Measurements from ENCODE around the gene PIKFYVE.

PIKFYVE gene

GRCh38 chr2:208268156-208268952 lies 2.3 kb downstream of the PIKFYVE start:
- no peak for TF ChIP-seq CTCF (IDR thresholded peaks at IDR 0.05; ENCODE audit: low read depth, low read length, missing control alignments)
- DNase-seq (ENCODE audit: low read depth): no peak
- no peak overlapping the region for H3K4me3 ChIP-seq (ENCODE audit: low read depth, low read length)

- no peak overlapping the region for H3K4me3 ChIP-seq (ENCODE audit: low read depth, low read length)
- TF ChIP-seq CTCF (IDR thresholded peaks at IDR 0.05; ENCODE audit: low read depth, low read length, missing control alignments): peak; percentile 33
- DNase-seq (ENCODE audit: low read depth): no peak
These were observed 3.0 kb downstream of the PIKFYVE start for GRCh38 chr2:208269091-208269490.

GRCh38 chr2:208274748-208275147 lies 8.7 kb downstream of the PIKFYVE start:
- no peak for DNase-seq (ENCODE audit: low read depth)
- no peak for TF ChIP-seq CTCF (IDR thresholded peaks at IDR 0.05; ENCODE audit: low read depth, low read length, missing control alignments)
- H3K4me3 ChIP-seq (ENCODE audit: low read depth, low read length): no peak overlapping the region

- no peak for TF ChIP-seq CTCF (IDR thresholded peaks at IDR 0.05; ENCODE audit: low read depth, low read length, missing control alignments)
- H3K4me3 ChIP-seq (ENCODE audit: low read depth, low read length): no peak overlapping the region
- no peak for DNase-seq (ENCODE audit: low read depth)
These were observed 12.5 kb downstream of the PIKFYVE start for GRCh38 chr2:208278549-208278948.

GRCh38 chr2:208279236-208279635 lies 13.2 kb downstream of the PIKFYVE start:
- DNase-seq (ENCODE audit: low read depth): no peak
- no peak overlapping the region for H3K4me3 ChIP-seq (ENCODE audit: low read depth, low read length)
- no peak for TF ChIP-seq CTCF (IDR thresholded peaks at IDR 0.05; ENCODE audit: low read depth, low read length, missing control alignments)

GRCh38 chr2:208280234-208280633 lies 14.2 kb downstream of the PIKFYVE start:
- DNase-seq (ENCODE audit: low read depth): no peak
- TF ChIP-seq CTCF (IDR thresholded peaks at IDR 0.05; ENCODE audit: low read depth, low read length, missing control alignments): no peak
- no peak overlapping the region for H3K4me3 ChIP-seq (ENCODE audit: low read depth, low read length)

- DNase-seq (ENCODE audit: low read depth): no peak
- no peak for TF ChIP-seq CTCF (IDR thresholded peaks at IDR 0.05; ENCODE audit: low read depth, low read length, missing control alignments)
- H3K4me3 ChIP-seq (ENCODE audit: low read depth, low read length): no peak overlapping the region
These were observed 14.9 kb downstream of the PIKFYVE start for GRCh38 chr2:208280933-208281332.

Measured in GM12864 (cell line).